Measurements from ENCODE around the gene UBXN1. TPM values are rescaled to one million over a fixed set of nuclear protein-coding genes. Genes with fewer than 3 reads are reported as not detected.

Gene UBXN1, protein sequence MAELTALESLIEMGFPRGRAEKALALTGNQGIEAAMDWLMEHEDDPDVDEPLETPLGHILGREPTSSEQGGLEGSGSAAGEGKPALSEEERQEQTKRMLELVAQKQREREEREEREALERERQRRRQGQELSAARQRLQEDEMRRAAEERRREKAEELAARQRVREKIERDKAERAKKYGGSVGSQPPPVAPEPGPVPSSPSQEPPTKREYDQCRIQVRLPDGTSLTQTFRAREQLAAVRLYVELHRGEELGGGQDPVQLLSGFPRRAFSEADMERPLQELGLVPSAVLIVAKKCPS
- 85.5 and 147 TPM in 2 replicates for total RNA-seq (2014; rRNA removed; shearing (Covaris generic); ENCODE audit: low replicate concordance)

DNA sequence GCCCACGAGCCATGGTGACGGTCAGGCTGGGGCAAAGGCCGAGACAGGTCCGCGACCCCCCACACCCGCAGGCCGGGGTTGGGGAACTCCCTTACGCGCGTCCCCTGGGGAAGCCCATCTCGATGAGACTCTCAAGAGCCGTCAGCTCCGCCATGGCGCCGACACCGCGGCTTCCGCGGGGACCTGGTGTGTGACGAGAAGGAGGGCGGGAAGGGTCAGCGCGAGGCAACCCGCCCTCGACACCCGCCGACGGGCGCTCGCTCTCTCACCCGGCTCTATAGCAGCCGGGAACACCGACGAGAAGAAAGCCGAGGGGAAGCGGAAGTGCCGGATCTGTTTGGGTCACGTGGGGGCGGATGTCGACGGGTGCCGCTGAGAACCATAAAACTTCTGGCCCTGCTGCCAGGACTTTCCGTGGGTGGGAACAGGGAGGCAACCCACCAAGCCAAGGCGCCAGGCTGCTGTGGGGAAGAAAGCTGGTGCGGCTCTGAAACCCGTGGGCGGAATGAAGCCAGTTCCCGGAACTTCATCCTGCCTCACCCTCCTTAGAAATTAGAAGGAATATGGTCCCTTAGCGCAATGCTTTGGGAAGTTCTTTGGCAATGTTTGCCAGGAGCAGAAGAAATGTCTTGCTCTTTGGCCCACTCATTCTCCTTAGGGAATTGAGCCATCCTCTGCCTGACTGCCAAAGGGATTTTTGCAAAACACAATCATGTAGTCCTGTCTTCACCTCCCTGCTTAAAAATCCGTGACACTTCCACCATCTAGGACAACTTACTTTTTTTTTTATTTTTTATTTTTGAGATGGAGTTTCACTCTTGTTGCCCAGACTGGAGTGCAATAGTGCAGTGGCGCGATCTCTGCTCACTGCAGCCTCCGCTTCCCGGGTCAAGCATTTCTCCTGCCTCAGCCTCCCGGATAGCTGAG is at the start of gene UBXN1:
Gene UBXN1 (minus strand): TSS at position 304 of the 927 bp plus-strand sequence. CDS start 150 bp downstream, at position 154.
- peak; percentile 95 for DNase-seq
- Histone ChIP-seq H3K9me3 (no peaks in the 10 kb centered on the region), H3K27me3 (no peaks in the 10 kb centered on the region), H3K4me3 (peak within 1 kb of the TSS; percentile 82), H3K36me3 (peaks cover 26% of the 10 kb centered on the region)

DNA sequence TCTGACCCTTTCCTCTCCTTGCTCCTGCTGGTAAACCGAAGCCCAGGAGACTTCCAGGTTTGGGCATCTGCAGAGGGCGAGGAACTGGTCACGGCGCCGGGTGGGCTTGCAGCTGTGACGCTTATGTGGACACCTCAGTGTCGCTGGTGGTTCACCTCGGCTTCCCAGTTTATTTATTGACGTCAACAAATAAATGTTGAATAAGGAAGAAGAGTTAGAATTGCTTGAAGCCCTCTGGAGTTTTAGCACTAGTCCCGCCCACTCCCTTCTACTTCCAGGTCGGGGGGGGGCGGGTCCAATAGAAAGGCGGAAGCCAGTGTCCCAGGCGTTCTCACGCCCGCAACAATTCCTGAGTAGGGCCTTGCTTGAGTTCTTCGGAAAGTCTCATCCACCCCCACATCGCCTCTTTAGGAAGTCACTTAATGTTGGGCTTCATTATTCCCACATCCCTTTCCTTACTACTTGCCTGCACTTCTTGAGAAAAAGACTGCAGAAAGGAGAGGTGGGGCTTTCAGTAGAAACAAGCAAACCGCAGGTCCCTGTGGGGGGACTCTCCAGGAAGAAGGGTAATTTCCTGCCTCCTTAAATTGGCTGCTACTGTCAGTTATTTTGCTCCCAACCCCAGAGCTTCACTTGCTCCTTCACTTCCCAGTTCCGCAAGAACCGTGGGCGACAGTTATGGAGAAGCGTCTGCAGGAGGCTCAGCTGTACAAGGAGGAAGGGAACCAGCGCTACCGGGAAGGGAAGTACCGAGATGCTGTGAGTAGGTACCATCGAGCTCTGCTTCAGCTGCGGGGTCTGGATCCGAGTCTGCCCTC is 49.5 kb upstream of the UBXN1 start, which contains the start of gene TTC9C:
Gene TTC9C (plus strand): TSS at position 316 of the 818 bp plus-strand sequence. CDS start 363 bp downstream, at position 679.
- no peaks in the 10 kb centered on the region for H3K9me3 ChIP-seq
- H3K36me3 ChIP-seq: peaks cover 61% of the 10 kb centered on the region
- peak within 1 kb of the TSS; percentile 82 for H3K4me3 ChIP-seq
- H3K27me3 ChIP-seq: no peaks in the 10 kb centered on the region
- DNase-seq: peak; percentile 86

DNA sequence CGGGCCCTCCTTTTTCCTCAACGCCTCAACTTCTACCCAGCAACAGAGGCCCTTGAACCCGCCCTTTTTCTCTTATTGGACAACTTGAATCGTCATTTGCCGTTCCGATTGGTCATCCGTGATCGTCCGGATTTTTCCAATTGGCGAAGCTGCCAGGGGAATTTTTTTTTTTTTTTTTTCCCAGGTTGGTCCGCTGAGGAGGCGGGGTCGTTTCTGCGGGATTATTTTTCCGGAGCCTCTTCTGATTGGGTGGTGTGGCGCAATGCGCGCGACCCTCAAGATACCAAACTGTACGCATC is 48.9 kb upstream of the UBXN1 start:
- Histone ChIP-seq H3K9me3 (no peaks in the 10 kb centered on the region), H3K4me3 (peak overlapping the region; percentile 82), H3K36me3 (peaks cover 61% of the 10 kb centered on the region), H3K27me3 (no peaks in the 10 kb centered on the region)
- DNase-seq: peak; percentile 85

- Histone ChIP-seq H3K27me3 (no peaks in the 10 kb centered on the region), H3K4me3 (peak within 1 kb of the TSS; percentile 82), H3K9me3 (no peaks in the 10 kb centered on the region), H3K36me3 (peaks cover 61% of the 10 kb centered on the region)
- DNase-seq: peak; percentile 98
Observed at GRCh38 chr11:62727165-62727871, 48.4 kb upstream of the UBXN1 start, which contains the start of gene HNRNPUL2. TSS of gene HNRNPUL2 (minus strand) at chr11:62727457. CDS start at chr11:62727156, 301 bp downstream.

DNA sequence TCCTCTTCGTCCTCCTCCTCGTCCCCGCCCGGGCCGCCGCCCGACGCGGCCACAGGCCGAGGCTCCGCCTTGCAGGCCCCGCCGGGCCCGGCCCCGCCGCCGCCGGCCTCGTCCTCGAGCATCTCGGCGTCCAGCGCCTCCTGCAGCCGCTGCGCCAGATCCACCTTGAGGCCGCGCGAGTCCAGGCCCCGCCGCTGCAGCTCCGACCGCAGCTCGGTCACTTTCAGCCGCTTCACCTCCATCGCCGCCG is 48.0 kb upstream of the UBXN1 start:
- peak overlapping the region; percentile 82 for H3K4me3 ChIP-seq
- H3K27me3 ChIP-seq: no peaks in the 10 kb centered on the region
- DNase-seq: no peak
- no peaks in the 10 kb centered on the region for H3K9me3 ChIP-seq
- peaks cover 61% of the 10 kb centered on the region for H3K36me3 ChIP-seq

- H3K27me3 ChIP-seq: no peaks in the 10 kb centered on the region
- H3K9me3 ChIP-seq: no peaks in the 10 kb centered on the region
- peak; percentile 7 for DNase-seq
- peak overlapping the region; percentile 82 for H3K4me3 ChIP-seq
- H3K36me3 ChIP-seq: peaks cover 63% of the 10 kb centered on the region
Observed at GRCh38 chr11:62726156-62726914, 47.5 kb upstream of the UBXN1 start.

DNA sequence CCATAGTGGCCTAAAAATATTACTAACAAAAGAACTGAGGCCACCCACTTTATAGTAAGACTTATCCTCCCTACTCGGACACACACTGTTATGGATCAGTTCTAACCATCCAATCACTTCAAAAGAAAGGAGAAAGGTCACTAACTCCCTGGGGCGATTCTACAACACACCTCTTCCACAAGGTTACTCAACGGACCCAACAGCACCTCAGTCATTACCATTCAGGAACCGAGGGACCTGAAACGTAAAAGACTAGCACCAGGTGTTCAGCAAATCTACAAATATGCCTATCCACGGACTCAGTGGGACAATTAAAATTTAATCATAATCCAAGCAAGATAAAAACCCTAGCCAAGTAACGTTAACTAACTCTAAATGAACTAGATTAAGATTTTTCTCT is 46.8 kb upstream of the UBXN1 start:
- no peak for DNase-seq
- no peaks in the 10 kb centered on the region for H3K27me3 ChIP-seq
- H3K36me3 ChIP-seq: peaks cover 65% of the 10 kb centered on the region
- H3K4me3 ChIP-seq: peak overlapping the region; percentile 82
- H3K9me3 ChIP-seq: no peaks in the 10 kb centered on the region

DNA sequence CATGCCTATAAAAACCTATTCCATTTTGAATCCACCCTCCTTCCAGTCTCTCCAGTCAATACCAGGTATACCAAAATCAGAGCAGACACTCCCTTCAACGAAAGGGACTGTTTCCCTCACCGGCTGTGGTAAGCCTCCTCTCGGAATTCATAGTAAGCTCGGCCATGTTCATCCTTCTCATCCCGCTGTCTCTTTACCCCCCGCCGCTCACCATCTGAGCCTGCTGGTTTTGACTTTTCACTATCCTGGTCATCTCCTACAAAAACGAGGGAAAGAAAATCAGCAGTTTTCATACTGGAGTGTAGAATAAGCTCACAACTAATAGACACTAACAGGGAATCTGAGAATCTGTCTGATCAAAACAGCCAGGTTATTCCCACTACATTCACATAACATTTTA is 45.3 kb upstream of the UBXN1 start:
- peak overlapping the region; percentile 82 for H3K4me3 ChIP-seq
- no peaks in the 10 kb centered on the region for H3K27me3 ChIP-seq
- H3K36me3 ChIP-seq: peaks cover 70% of the 10 kb centered on the region
- no peaks in the 10 kb centered on the region for H3K9me3 ChIP-seq
- no peak for DNase-seq

DNA sequence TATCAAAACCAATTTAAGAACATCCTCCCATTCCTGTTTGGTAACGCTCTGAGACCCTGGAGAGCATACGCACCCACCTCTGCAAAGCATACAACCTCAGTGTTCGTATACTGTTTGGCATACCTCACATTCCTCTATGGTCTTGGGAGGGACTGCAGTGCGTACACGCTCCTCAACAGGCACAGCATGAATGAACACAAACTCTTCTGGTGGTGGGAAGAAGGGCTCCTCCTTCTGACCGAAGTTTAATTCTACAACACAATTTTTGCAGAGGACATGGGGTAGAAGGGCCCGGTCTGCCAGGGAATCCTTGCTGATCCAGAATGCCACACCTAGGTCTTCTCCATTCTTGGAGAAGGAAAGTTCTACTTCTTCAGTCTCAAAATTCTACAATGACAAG is 43.1 kb upstream of the UBXN1 start:
- no peaks in the 10 kb centered on the region for H3K27me3 ChIP-seq
- DNase-seq: no peak
- no peaks in the 10 kb centered on the region for H3K9me3 ChIP-seq
- H3K36me3 ChIP-seq: peaks cover 90% of the 10 kb centered on the region
- H3K4me3 ChIP-seq: no peak overlapping the region

- peaks cover 93% of the 10 kb centered on the region for H3K36me3 ChIP-seq
- H3K9me3 ChIP-seq: no peaks in the 10 kb centered on the region
- no peak overlapping the region for H3K4me3 ChIP-seq
- no peaks in the 10 kb centered on the region for H3K27me3 ChIP-seq
- DNase-seq: no peak
Observed at GRCh38 chr11:62719302-62719978, 40.6 kb upstream of the UBXN1 start.

GRCh38 chr11:62716816-62717215 is 37.9 kb upstream of the UBXN1 start:
- H3K36me3 ChIP-seq: peaks cover 89% of the 10 kb centered on the region

GRCh38 chr11:62716206-62716605 is 37.3 kb upstream of the UBXN1 start:
- DNase-seq: no peak
- peaks cover 89% of the 10 kb centered on the region for H3K36me3 ChIP-seq
- no peak overlapping the region for H3K4me3 ChIP-seq

More at GRCh38 chr11:62716816-62717215, 37.9 kb upstream of the UBXN1 start:
- no peaks in the 10 kb centered on the region for H3K27me3 ChIP-seq
- no peak for DNase-seq
- no peaks in the 10 kb centered on the region for H3K9me3 ChIP-seq
- no peak overlapping the region for H3K4me3 ChIP-seq

DNA sequence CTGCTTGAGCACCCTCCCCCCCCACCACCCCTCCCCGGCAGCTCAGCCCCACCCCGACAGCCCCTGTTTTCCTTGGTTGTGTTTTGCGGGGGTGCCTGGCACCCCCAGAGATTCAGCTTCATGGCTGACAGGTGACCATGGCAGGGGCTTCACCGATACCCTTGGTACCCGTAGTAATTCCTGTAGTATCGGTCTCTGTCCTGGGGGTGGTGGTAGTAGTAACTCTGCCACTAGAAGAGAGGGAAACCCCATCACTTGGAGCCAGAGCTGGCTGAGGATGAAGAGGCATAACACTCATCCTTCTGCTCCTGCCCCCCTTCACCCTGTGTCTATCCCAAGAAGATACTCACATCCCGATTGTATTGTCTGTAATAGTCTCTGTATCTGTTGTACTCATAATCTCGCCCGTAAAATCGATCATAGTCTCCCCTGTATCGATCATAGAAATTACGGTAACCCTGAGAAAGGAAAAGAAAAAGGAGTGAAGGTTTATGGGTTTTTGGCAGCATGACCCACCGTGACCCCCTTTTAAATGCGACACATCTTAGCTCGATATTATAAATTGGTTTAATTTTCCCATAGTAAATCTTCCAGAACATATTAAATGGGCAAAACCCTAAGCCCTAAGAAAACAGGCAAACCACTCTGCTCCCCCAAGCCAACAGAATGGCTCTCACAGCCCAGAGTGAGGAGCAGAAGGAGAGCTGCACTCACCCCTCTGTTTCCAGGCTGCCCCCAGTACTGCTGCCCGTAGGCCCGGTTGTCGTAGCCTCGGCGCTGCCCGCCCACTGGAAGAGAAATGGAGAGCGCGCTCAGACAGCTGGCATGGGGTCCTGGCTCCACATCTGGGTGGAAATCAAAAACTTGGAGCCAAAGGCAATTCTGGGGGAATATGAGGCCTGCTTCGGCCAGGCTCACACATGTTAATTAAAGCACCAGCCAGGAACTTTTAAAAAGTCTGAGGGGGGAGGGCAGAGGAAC is 36.6 kb upstream of the UBXN1 start:
- no peak overlapping the region for H3K4me3 ChIP-seq
- H3K27me3 ChIP-seq: no peaks in the 10 kb centered on the region
- no peaks in the 10 kb centered on the region for H3K9me3 ChIP-seq
- no peak for DNase-seq
- H3K36me3 ChIP-seq: peaks cover 87% of the 10 kb centered on the region

More at GRCh38 chr11:62716206-62716605, 37.3 kb upstream of the UBXN1 start:
- no peaks in the 10 kb centered on the region for H3K9me3 ChIP-seq
- no peaks in the 10 kb centered on the region for H3K27me3 ChIP-seq

DNA sequence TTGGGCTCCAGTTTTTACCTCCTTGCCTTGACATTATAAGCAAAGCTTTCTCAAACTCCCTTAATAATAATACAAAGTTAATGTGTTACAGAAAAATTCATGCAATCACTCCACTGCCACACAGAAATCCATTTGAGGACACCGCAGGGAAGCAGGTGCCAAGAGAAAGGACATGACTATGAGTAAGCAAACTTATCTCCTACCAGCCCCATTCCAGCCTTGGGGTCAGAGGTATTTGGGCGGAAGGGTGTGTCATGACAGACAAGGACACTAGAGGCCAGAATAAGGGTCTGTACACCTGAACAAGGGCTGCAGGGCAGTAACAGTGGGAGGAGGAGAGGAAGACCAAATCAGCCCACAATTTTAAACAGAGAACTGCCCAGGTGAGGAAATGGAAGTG is 34.5 kb upstream of the UBXN1 start:
- H3K9me3 ChIP-seq: no peaks in the 10 kb centered on the region
- no peak for DNase-seq
- H3K4me3 ChIP-seq: no peak overlapping the region
- peaks cover 90% of the 10 kb centered on the region for H3K36me3 ChIP-seq
- H3K27me3 ChIP-seq: no peaks in the 10 kb centered on the region

Data from MG63 (cell line).